Glomerular visceral epithelial cell (primary cell): ENCODE data around the gene DMC1.

Experiments used
- DNase-seq: peaks from one replicate; pipeline ENCODE4 v3.0.0-alpha.2; 2016; ENCODE audit errors: extremely low spot score

DMC1 gene

GRCh38 chr22:38567531-38568285 is 2.3 kb downstream of the DMC1 start:
- no peak for DNase-seq

GRCh38 chr22:38566726-38567504 is 3.1 kb downstream of the DMC1 start:
- DNase-seq, result no peak

DNA sequence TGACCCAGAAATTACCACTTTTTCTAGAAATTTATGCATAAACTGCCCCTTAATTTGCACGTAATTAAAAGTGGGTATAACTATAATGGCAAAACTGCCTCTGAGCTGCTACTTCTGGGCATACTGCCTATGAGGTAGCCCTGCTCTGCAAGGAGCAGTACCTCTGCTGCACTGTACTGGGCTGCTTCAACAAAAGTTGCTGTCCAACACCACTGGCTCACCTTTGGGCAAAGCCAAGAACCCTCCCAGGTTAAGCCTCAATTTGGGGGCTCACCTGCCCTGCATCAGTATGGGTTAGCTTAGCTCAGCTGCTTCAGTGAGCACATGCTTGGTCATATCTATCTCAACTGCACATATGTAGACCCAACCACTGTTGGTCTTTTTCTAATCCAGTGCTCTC is 4.5 kb downstream of the DMC1 start:
- no peak for DNase-seq

GRCh38 chr22:38564669-38565068 is 5.3 kb downstream of the DMC1 start:
- no peak for DNase-seq

DNA sequence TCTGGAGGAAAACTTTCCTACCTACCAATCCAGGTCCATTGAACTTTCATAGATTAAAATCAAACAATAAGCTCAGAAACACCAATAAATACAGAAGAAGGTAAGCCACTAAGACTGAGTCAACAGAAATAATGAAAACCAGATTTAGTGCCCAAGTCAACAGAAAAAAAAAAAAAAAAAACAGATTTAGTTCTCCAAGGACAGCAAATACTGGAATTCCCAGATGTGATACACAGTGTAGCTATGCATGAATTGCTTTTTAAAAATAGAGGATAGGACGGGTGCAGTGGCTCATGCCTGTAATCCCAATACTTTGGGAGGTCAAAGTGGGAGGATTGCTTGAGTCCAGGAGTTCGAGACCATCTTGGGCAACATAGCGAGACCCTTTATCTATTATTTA is 15.7 kb downstream of the DMC1 start:
- no peak for DNase-seq

DNA sequence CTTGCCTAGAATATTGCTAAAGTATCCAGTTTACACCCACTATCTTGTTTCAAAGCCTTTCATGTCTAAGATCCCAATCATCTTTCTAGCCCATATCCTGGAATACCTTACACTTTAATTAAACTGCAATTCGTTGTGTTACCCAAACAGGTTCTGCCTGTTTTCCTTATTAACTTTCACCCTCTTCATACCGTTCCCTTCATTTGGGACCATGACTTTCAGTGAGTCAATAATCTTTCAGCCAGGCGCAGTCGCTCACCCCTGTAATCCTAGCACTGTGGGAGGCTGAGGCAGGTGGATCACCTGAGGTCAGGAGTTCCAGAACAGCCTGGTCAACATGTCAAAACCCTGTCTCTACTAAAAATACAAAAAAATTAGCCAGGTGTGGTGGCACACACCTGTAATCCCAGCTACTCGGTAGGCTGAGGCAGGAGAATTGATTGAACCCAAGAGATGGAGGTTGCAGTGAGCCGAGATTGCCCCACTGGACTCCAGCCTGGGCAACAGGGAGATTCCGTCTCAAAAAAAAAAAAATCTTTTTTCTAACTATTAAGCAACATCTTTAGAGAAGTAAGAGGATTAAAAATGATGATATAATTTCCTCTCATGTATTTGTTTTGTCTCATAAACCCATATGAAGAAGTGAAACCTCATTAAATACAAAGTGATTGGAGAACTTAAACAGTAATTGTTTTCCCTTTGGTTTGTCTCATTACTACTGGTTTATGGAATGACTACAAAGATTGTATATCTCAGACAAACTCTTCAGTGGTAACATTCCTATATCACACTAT is 20.7 kb downstream of the DMC1 start:
- no peak for DNase-seq

GRCh38 chr22:38540701-38541100 is 29.3 kb downstream of the DMC1 start:
- DNase-seq, result peak; percentile 48

GRCh38 chr22:38531251-38531938 is 38.6 kb downstream of the DMC1 start:
- no peak for DNase-seq

DNA sequence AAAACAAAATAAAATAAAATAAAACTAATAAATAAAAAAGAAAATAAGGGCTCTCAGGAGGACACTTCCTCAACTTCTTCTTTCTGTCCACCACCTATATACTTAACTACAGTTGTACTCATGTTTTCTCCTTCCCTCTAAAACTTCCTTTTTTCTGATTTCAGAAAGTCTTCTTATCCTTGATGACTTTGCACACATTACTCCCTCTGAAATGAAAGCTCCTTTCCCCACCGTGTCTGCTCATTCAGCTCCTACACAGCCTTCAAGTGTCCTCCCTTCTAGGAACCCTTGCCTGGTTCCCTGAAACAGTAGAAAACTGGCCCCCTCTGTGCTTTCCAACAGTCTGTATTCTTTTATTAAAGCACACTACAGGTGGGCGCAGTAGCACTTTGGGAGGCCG is 45.6 kb downstream of the DMC1 start:
- DNase-seq, result no peak

GRCh38 chr22:38523479-38523878 is 46.5 kb downstream of the DMC1 start:
- no peak for DNase-seq

DNA sequence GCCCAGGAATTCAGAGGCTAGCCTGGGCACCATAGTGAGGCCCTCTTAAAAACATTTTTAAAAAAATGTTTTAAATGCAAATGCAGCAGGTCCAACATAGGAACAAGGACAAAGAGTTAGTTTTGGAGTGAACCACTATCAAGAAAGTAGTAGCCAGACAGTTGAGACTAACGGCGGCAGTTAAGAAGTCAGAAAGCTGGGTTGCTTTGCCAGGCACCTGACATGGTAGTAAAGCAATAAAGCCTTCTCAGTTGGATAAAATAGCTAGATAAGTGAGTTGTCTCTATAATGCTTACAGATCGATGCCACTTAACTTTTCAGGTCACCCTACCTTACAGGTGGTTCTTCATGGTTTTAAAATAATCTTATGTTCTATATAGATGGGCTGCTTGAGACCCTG is 47.0 kb downstream of the DMC1 start:
- no peak for DNase-seq

DNA sequence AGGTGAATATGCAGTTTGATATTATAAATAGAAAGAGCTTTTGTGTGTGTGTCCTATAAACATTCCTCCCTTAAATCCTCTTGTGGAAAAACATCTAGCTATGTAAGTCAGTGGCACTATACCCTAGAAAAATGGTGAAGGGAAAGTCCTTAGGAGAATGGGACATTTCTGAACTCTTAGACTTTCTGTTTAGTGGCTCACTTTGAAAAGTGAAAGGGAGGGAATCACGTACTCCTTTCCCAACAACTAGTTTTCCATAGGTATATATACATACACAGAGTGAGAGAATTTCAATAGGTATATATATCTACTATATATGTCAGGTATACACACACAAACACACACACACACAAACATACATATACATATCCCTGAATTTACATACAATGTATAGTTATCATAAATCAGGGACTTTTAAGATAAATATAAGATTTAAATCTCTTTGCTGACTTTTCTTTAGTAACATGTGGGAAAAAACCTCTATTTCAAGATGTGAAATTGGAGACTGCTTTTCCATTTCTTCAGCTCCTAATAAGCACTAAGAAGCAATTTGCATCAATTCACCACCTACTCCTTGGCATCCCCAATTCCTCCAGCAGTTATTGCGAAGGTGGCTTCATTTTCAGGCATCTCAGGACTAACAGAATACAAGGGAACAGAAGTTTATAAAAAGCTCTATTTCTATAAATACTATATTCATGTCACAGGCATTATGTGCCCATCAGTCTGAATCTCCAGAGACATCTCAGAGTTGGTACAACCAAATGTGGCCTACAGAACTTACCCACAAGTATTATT is 50.3 kb downstream of the DMC1 start:
- no peak for DNase-seq

DNA sequence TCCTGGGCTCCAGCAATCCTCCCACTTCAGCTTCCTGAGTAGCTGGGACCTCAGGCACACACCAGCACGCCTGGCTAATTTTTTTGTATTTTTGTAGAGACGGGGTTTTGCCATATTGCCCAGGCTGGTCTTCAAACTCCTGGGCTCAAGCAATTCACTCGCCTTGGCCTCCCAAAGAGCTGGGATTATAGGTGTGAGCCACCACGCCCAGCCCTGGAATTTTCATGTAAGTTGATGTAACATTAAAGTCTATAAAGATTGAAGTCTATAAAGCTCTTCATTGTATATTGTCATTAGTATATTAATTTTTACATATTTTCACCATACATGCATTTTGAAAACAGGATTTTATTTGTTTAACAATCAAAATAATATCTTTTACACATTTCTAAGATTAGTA is 51.4 kb downstream of the DMC1 start:
- DNase-seq, result no peak

DNA sequence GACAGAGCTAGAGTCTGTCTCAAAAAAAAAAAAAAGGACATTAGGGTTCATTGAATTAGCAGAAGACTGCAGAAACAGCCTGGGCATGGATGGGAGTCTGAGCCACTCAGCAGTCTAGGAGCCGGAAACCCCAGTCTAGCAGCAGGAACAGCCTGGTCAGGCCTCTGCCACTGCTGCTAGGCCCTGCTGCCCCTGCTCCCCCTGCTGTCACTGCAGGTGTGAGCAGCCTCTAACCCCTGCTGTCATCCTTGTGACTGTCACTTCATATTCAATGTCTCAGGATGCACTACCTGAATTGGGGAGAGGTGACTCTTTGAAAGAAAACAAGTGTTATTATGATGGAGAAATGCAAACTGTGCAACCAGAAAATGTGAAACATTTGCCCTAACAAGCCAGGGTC is 56.9 kb downstream of the DMC1 start:
- DNase-seq, result no peak

DNA sequence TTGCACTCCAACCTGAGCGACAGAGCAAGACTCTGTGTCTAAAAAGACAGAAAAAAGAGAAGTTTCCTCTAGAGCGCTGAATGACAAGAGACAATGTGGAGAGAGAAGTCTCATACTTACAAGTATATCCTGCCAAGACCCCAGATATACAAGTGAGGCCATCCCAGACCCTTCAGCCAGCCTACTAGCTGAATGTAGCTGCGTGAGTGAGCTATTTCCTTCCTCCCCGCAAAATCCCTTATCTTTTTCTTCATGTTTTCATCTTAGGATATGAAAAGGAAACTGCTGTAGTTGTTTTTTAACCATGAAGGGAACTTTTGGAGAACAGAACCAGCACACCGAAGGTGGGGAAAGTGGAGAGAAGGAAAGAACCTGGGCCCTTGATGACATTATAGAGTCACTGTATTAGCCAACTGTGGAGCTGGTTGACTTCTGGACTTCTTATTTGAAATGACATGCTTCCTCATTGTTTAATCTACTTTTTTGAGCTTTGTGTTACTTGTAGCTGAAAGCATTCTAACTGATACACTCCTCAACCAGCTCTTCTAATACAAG is 59.5 kb downstream of the DMC1 start:
- no peak for DNase-seq

DNA sequence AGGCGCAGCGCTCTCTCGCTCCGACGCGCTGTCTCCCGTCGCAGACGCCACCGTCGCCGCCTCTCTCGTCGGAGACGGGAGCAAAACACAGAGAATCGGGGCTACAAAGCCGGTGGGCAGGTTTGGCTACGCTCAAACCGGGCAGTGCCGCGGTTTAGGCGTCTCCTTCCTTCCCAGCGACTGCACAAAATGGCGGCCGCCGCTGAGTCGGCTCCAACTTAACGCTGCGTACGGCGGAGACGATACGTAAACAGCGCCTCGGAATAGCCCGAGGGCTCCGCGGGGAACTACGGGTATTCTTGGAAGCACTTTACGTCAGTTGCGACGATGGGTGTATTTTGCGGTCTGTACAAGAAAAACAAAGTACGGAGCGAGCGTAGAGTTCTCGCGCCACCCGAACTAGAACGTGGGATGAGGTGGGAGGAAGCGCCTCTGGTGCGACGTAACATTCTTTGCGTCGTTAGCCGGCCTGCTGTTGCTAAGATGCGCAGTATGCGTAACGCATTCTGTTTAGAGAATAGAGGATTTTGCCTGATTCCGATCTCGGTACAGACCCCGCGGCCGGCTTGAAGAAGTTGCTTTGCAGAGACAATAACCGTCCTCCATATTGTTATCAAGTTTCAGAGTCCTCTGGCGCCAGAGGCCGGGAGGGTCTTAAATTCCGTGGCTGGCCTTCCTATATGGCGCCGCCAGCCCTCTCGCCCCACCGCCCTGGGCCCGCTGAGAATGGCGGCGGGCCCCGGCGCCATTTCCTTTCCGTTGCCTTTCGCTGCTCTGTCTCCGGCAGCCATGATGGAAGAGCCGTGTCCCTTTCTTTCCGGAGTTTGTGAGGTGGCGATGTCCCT is 63.6 kb downstream of the DMC1 start, which contains the start of gene DDX17:
Gene DDX17, minus strand, starts transcription at position 194 of the 845 bp plus-strand sequence.
- DNase-seq, result peak; percentile 92

- peak; percentile 42 for DNase-seq
Observed at GRCh38 chr22:38505541-38506117, 64.4 kb downstream of the DMC1 start.

GRCh38 chr22:38504731-38505540 is 65.0 kb downstream of the DMC1 start:
- DNase-seq, result peak; percentile 55
